GM18508 (cell line): ENCODE results near the gene TMEM17.

Source experiments
- ATAC-seq: cut with Tn5 transposase; IDR thresholded peaks from one replicate; pipeline ENCODE4 v1.9.1; 2021; ENCODE audit warnings: moderate number of reproducible peaks; ENCODE audit not compliant: insufficient read depth, unreplicated experiment

Gene TMEM17

GRCh38 chr2:62474176-62474575 lies 31.8 kb downstream of the TMEM17 start:
- no peak for ATAC-seq

- ATAC-seq, result no peak
Measured at GRCh38 chr2:62473246-62473827, 32.7 kb downstream of the TMEM17 start.

- no peak for ATAC-seq
Measured at GRCh38 chr2:62472312-62472711, 33.7 kb downstream of the TMEM17 start.

- no peak for ATAC-seq
Measured at GRCh38 chr2:62471816-62472215, 34.2 kb downstream of the TMEM17 start.

GRCh38 chr2:62471404-62471803 lies 34.6 kb downstream of the TMEM17 start:
- no peak for ATAC-seq

GRCh38 chr2:62469548-62469947 lies 36.4 kb downstream of the TMEM17 start:
- ATAC-seq, result no peak

GRCh38 chr2:62469114-62469513 lies 36.9 kb downstream of the TMEM17 start:
- ATAC-seq, result no peak

- ATAC-seq, result no peak
Measured at GRCh38 chr2:62467475-62468321, 38.3 kb downstream of the TMEM17 start.

GRCh38 chr2:62467100-62467474 lies 38.9 kb downstream of the TMEM17 start:
- no peak for ATAC-seq

GRCh38 chr2:62466503-62466854 lies 39.5 kb downstream of the TMEM17 start:
- no peak for ATAC-seq

GRCh38 chr2:62465741-62466502 lies 40.1 kb downstream of the TMEM17 start:
- ATAC-seq, result no peak

- ATAC-seq, result no peak
Measured at GRCh38 chr2:62465039-62465740, 40.8 kb downstream of the TMEM17 start.

- ATAC-seq, result no peak
Measured at GRCh38 chr2:62464221-62465007, 41.6 kb downstream of the TMEM17 start.

- no peak for ATAC-seq
Measured at GRCh38 chr2:62462211-62462610, 43.8 kb downstream of the TMEM17 start.

GRCh38 chr2:62461707-62462106 lies 44.3 kb downstream of the TMEM17 start:
- ATAC-seq, result no peak

GRCh38 chr2:62461017-62461553 lies 44.9 kb downstream of the TMEM17 start:
- ATAC-seq, result no peak

GRCh38 chr2:62460175-62460574 lies 45.8 kb downstream of the TMEM17 start:
- no peak for ATAC-seq

GRCh38 chr2:62459672-62460071 lies 46.3 kb downstream of the TMEM17 start:
- ATAC-seq, result no peak

- no peak for ATAC-seq
Measured at GRCh38 chr2:62459106-62459505, 46.9 kb downstream of the TMEM17 start.

GRCh38 chr2:62458671-62459081 lies 47.3 kb downstream of the TMEM17 start:
- ATAC-seq, result no peak
